Stimulated activated naive CD8-positive, alpha-beta T cell treated with anti-CD3 and anti-CD28 coated beads, Interleukin-15, amount 100 ng/mL, for 72 hours (primary cell): ENCODE results near the gene LCOR.

ENCODE experiments used
- ATAC-seq: fragments of 150-1000 bp; cut with Tn5 transposase; 2 replicates; pipeline ENCODE4 v1.10.0; 2021; ENCODE audit warnings: mild to moderate bottlenecking, moderate library complexity
- DNase-seq, 2 donors: peaks; one replicate each; pipeline ENCODE4 v3.0.0; 2021 to 2022
- H3K27ac Mint-ChIP-seq, 2 donors: one replicate each; pipeline ENCODE4 v1.8.0; 2022; ENCODE audit warnings: mild to moderate bottlenecking in 2 of 2, mixed read lengths in 2 of 2, moderate library complexity in 2 of 2
- H3K27me3 Mint-ChIP-seq: one replicate; pipeline ENCODE4 v1.8.0; 2022; ENCODE audit warnings: mixed read lengths
- H3K4me1 Mint-ChIP-seq: one replicate; pipeline ENCODE4 v1.8.0; 2022; ENCODE audit warnings: mild to moderate bottlenecking, mixed read lengths
- H3K4me3 Mint-ChIP-seq, 2 donors: one replicate each; pipeline ENCODE4 v1.8.0; 2022; ENCODE audit warnings: mild to moderate bottlenecking in 2 of 2, mixed read lengths in 2 of 2, moderate library complexity in 1 of 2
- H3K9me3 Mint-ChIP-seq, 2 donors: one replicate each; pipeline ENCODE4 v1.8.0; 2022; ENCODE audit warnings: mixed read lengths in 2 of 2

LCOR gene

DNA sequence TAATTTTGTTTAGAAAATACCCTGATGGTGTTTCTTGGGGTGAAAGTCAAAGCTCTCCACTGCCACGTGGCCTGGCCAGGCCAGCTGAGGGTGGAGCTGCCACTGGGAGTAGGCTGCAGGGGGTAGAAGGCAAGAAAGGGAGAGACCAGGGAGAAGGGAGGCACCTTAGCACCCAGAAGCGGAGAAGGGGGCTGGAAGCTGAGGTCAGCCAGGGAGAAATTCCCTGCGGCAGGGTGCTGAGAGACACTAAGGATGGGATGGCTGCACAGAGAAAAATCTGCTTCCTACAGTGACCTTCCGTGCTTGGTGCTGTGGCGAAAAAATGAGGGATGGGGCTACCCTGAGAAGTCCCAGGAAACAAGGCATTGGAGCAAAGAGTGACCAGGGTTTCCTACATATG is 210.0 kb downstream of the LCOR start:
- no peaks in the 10 kb centered on the region for H3K9me3 Mint-ChIP-seq
- no peak for DNase-seq

DNA sequence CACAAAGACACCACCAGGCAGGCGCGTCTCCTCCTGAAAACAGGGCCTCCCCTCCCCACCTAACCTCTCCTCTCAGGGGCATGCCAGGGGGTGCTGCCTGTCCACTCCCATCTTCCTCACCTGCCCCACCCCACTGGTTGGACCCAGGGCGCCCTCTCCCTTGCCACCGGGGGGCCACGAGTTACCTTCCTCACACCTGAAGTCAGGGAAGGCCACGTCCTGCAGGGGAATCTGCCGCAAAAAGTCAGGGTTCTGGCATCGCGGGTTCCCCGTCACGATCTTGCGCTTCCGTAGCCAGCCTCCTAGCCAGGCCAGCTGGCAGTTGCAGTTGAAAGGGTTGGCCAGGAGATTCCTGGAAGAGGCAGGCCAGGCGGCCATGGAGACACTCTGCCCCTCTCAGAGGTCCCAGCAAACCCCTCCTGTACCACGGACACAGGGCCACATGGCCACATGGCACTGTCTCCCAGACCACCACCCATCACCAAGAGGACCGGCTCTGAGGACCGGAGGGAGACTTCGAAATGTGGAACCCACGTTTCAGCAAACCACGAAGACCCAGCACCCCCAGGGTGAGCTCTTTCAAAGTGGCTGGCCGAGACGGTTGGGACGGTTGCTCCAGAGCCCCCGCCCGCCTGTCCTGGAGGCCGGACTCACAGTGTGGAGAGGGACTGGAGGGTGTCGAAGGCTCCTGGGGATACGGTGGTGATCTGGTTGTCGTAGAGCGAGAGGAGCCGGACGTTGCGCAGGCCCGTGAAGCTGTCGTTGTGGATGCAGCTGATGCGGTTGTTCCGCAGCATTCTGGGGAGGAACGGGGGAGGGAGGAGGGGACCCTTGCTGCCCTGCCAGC is 210.8 kb downstream of the LCOR start:
- Mint-ChIP-seq H3K27me3 (peaks cover 6% of the 10 kb centered on the region), H3K4me1 (peaks cover 9% of the 10 kb centered on the region), H3K27ac (no peak overlapping the region), H3K9me3 (no peaks in the 10 kb centered on the region), H3K4me3 (no peak overlapping the region)
- ATAC-seq (no peak), DNase-seq (no peak)

More for the DNA sequence above, 210.0 kb downstream of the LCOR start:
- Mint-ChIP-seq H3K27me3 (peaks cover 7% of the 10 kb centered on the region), H3K27ac (no peak overlapping the region), H3K4me3 (no peak overlapping the region), H3K4me1 (peaks cover 17% of the 10 kb centered on the region)
- no peak for ATAC-seq

DNA sequence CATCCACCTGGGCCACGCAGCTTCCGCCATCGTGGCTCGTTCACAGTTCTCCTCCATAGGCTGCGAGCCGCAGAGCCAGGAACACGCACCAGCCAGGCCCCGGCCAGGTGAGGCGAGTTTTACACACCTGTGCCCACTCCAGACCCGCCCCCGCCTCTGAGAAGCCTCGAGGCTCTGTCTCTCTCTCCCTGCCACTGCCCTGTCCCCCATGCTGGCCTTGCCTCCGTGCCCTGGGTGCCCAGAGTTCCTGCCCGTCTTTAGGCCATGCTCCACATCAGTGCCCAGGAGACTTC is 211.4 kb downstream of the LCOR start:
- no peak overlapping the region for H3K4me3 Mint-ChIP-seq
- no peaks in the 10 kb centered on the region for H3K9me3 Mint-ChIP-seq
- peaks cover 3% of the 10 kb centered on the region for H3K4me1 Mint-ChIP-seq
- H3K27ac Mint-ChIP-seq = no peak overlapping the region
- peaks cover under 1% of the 10 kb centered on the region for H3K27me3 Mint-ChIP-seq
- DNase-seq (no peak), ATAC-seq (peak; percentile 20)
